ENCODE results near the gene CELSR1. TPM values are rescaled to one million over a fixed set of nuclear protein-coding genes. Genes with fewer than 3 reads are reported as not detected.
A peak's percentile ranks its signal among the peaks of the same experiment; 100 is the strongest.

Gene CELSR1
- total RNA-seq, 1 donor from 2014 or later = 5.1 TPM

DNA sequence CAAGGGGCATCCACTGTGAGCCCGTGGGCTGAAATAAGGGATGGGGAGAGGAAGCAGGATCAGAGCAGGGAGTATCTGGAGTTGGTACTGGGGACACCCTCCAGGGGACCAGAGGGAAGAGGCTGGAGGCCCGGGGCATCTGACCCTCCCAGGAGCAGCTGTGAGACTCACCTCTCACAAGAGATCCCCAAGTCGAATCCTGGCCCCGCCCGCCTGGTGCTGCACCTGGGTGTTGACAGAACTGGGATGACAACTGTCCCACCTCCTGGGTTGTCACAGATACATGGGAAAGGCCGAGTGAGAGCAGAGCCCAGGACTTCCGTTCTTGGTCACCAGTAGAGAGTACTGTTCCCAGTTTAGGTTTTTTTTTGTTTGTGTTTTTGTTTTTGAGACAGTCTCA, 78.9 kb downstream of the CELSR1 start:
- no peaks in the 10 kb centered on the region for H3K36me3 Mint-ChIP-seq (ENCODE audit: low read depth)
- peaks cover 7% of the 10 kb centered on the region for H3K27me3 Mint-ChIP-seq (ENCODE audit: low read depth)
- DNase-seq (ENCODE audit: low read depth, low spot score) = no peak
- peaks cover 37% of the 10 kb centered on the region for H3K4me1 Mint-ChIP-seq
- no peak overlapping the region for H3K4me3 Mint-ChIP-seq
- no peak overlapping the region for H3K27ac Mint-ChIP-seq (ENCODE audit: unreplicated experiment)
- H3K9me3 Mint-ChIP-seq = no peaks in the 10 kb centered on the region
- TF ChIP-seq, protein P1, sequence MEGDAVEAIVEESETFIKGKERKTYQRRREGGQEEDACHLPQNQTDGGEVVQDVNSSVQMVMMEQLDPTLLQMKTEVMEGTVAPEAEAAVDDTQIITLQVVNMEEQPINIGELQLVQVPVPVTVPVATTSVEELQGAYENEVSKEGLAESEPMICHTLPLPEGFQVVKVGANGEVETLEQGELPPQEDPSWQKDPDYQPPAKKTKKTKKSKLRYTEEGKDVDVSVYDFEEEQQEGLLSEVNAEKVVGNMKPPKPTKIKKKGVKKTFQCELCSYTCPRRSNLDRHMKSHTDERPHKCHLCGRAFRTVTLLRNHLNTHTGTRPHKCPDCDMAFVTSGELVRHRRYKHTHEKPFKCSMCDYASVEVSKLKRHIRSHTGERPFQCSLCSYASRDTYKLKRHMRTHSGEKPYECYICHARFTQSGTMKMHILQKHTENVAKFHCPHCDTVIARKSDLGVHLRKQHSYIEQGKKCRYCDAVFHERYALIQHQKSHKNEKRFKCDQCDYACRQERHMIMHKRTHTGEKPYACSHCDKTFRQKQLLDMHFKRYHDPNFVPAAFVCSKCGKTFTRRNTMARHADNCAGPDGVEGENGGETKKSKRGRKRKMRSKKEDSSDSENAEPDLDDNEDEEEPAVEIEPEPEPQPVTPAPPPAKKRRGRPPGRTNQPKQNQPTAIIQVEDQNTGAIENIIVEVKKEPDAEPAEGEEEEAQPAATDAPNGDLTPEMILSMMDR (conservative IDR thresholded peaks at IDR 0.05) = no peak

DNA sequence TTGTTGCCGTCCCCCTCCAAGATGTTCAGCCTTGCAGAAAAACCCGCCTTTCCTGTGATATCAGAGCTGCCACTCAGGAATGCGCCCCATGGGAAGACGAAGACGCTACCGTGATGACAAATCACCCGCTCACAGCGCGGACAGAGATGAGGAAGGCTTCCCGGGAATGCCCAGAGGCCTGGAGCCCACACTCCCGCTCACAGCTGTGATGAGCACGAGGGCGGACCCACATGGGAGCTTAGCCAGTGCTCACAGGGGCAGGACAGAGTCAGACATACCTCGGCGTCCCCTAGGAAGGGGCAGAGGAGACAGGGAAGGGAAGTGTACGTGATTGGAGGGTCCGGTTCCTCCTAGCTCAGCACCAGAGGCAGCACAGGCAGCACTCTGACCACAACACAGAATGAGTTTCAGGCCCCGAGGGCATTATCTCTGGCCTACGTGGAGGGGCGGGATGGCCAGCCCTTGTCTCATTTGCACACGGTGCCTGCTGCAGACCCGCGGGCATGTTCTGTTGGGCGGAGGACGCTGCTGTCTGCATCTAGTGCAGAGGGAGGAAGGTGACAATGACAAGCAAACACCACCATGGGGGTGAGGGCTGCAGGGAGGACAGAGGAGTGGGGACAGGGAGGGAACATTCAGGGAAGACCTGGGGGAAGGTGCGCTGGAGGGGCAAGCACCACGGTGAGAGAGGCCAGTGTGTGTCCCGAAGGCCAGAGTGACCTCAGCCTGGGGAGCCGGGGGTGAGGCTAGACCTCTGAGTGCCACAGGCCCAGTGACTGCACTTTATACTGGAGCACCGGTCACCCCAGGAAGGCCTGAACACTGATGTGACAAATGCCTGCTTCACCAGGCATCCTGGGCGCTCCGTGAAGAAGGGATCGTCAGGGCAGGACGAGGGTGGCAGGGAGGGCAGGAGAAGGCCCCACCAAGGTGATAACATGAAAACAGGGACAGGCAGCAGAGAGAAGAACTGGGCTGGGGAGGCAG, 79.6 kb downstream of the CELSR1 start:
- Mint-ChIP-seq H3K4me3 (no peak overlapping the region), H3K4me1 (peaks cover 43% of the 10 kb centered on the region), H3K27ac (ENCODE audit: unreplicated experiment) (no peak overlapping the region), H3K27me3 (ENCODE audit: low read depth) (peaks cover 7% of the 10 kb centered on the region), H3K9me3 (no peaks in the 10 kb centered on the region), H3K36me3 (ENCODE audit: low read depth) (no peaks in the 10 kb centered on the region)
- TF ChIP-seq, protein P1 (conservative IDR thresholded peaks at IDR 0.05) = no peak
- peak; percentile 16 for DNase-seq (ENCODE audit: low read depth, low spot score)

DNA sequence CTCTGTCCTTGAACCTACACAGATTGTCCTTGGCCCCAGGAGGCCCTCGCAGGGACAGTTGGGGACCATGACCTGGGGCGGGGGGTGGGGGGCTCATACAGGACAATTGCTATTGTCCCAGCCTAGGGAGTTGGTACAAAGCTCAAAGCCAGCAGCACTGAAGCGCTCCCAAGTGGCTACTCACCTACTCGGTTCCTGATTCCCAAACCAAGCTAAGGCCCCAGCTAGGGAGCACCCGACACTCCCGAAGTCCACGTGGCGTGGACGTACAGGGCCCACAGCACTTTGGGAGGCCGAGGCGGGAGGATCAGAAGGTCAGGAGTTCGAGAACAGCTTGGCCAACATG, 80.6 kb downstream of the CELSR1 start:
- H3K27me3 Mint-ChIP-seq (ENCODE audit: low read depth) = peaks cover 7% of the 10 kb centered on the region
- no peak for DNase-seq (ENCODE audit: low read depth, low spot score)
- no peaks in the 10 kb centered on the region for H3K36me3 Mint-ChIP-seq (ENCODE audit: low read depth)
- no peak overlapping the region for H3K27ac Mint-ChIP-seq (ENCODE audit: unreplicated experiment)
- peaks cover 46% of the 10 kb centered on the region for H3K4me1 Mint-ChIP-seq
- TF ChIP-seq, protein P1 (conservative IDR thresholded peaks at IDR 0.05) = no peak
- no peaks in the 10 kb centered on the region for H3K9me3 Mint-ChIP-seq
- H3K4me3 Mint-ChIP-seq = no peak overlapping the region

DNA sequence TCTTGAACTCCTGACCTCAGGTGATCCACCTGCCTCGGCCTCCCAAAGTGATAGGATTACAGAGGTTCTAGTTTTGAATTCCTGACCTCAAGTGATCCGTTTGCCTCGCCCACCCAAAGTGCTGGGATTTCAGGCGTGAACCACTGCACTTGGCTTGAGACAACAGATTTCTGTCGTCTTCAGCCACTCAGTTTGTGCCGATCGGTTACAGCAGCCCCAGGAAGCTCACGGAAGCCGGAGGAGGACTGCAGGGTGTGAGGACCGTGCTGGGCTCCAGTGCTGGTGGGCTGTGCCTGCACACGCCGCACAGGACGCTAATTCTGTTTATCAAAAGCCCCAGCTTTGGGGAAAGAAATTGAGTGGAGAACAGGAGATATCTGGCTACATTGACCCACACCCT, 82.0 kb downstream of the CELSR1 start:
- TF ChIP-seq, protein P1 (conservative IDR thresholded peaks at IDR 0.05) = no peak
- H3K36me3 Mint-ChIP-seq (ENCODE audit: low read depth) = no peaks in the 10 kb centered on the region
- H3K4me1 Mint-ChIP-seq = peaks cover 45% of the 10 kb centered on the region
- H3K9me3 Mint-ChIP-seq = no peaks in the 10 kb centered on the region
- peaks cover 7% of the 10 kb centered on the region for H3K27me3 Mint-ChIP-seq (ENCODE audit: low read depth)
- no peak overlapping the region for H3K4me3 Mint-ChIP-seq
- DNase-seq (ENCODE audit: low read depth, low spot score) = no peak
- no peak overlapping the region for H3K27ac Mint-ChIP-seq (ENCODE audit: unreplicated experiment)

DNA sequence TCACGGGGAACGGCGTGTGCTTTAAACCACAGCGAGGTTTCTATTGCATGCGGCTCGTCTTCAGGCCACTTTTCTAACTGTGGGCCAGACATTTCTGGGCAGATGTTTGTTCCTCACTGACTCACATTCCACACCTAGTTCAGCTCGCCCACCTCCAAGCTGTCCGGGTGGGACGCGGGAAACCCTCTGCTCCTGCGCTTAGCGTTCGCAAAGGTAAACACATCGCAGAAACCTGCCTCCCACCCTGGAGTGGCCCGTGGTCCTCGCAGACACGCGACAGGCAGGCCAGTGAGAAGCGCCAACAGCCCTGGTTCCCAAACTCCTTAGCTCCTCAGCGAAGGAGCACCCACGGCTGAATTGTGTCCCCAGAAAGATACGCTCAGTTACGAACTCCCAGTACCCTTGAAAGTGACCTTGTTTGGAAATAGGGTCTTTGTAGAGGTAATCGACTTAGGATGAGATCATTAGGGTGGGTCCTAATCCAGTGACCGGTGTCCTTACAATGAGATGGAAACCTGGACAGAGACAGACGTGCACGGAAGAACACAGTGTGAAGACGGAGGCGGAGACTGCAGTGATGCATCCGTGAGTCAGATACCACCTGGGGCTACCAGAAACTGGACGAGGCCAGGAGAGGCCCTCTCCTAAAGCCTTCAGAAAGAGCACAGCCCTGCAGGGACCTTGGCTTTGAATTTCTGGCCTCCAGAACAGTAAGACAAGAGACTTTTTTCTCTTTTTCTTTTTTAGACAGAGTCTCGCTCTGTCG, 82.7 kb downstream of the CELSR1 start:
- Mint-ChIP-seq H3K4me3 (no peak overlapping the region), H3K27ac (ENCODE audit: unreplicated experiment) (peak overlapping the region; percentile 43)
- TF ChIP-seq, protein P1 (conservative IDR thresholded peaks at IDR 0.05) = no peak

More for the DNA sequence above, 82.7 kb downstream of the CELSR1 start:
- H3K9me3 Mint-ChIP-seq = no peaks in the 10 kb centered on the region
- H3K27me3 Mint-ChIP-seq (ENCODE audit: low read depth) = peaks cover 7% of the 10 kb centered on the region
- no peaks in the 10 kb centered on the region for H3K36me3 Mint-ChIP-seq (ENCODE audit: low read depth)
- no peak for DNase-seq (ENCODE audit: low read depth, low spot score)
- peaks cover 48% of the 10 kb centered on the region for H3K4me1 Mint-ChIP-seq

Data from neural crest cell (in vitro differentiated cells).